Activated naive CD4-positive, alpha-beta T cell treated with anti-CD3 and anti-CD28 coated beads for 36 hours (primary cell): ENCODE data around the gene ODAD4. TPM values are rescaled to one million over a fixed set of nuclear protein-coding genes. Genes with fewer than 3 reads are reported as not detected.
A peak's percentile ranks its signal among the peaks of the same experiment; 100 is the strongest.

Experiments
- CTCF ChIA-PET: fragments of 350-600 bp; sonication (Branson Sonifier 250); formaldehyde crosslinking; loops from one replicate; lab custom pipeline; 2021; ENCODE audit warnings: antibody characterized with exemption; lab: Charles Lee
- DNase-seq: peaks from one replicate; pipeline ENCODE4 v3.0.0-alpha.2; 2020
- H3K27ac Mint-ChIP-seq: one replicate; pipeline ENCODE4 v1.8.0; 2021; ENCODE audit warnings: mild to moderate bottlenecking, mixed read lengths
- H3K27me3 Mint-ChIP-seq: one replicate; pipeline ENCODE4 v1.8.0; 2021; ENCODE audit warnings: low read depth, mixed read lengths
- H3K36me3 Mint-ChIP-seq: one replicate; pipeline ENCODE4 v1.8.0; 2021; ENCODE audit warnings: low read depth, mixed read lengths
- H3K4me1 Mint-ChIP-seq: one replicate; pipeline ENCODE4 v1.8.0; 2021; ENCODE audit warnings: low read depth, mixed read lengths
- H3K4me3 Mint-ChIP-seq: one replicate; pipeline ENCODE4 v1.8.0; 2021; ENCODE audit warnings: mild to moderate bottlenecking, moderate library complexity, mixed read lengths
- H3K9me3 Mint-ChIP-seq: one replicate; pipeline ENCODE4 v1.8.0; 2021; ENCODE audit warnings: mixed read lengths
- intact Hi-C: fragments of 100-400 bp; cut with micrococcal nuclease; formaldehyde crosslinking; loops from one replicate; pipeline ENCODE4 v1.15.1; 2023
- total RNA-seq, 2 experiments: library from RNA; stranded (reverse); gene quantifications; one replicate each; pipeline ENCODE4 v1.2.3, GENCODE V29; 2021

ODAD4 gene
- total RNA-seq, 2 experiments from 2014 or later = 0.55 to 0.79 TPM

DNA sequence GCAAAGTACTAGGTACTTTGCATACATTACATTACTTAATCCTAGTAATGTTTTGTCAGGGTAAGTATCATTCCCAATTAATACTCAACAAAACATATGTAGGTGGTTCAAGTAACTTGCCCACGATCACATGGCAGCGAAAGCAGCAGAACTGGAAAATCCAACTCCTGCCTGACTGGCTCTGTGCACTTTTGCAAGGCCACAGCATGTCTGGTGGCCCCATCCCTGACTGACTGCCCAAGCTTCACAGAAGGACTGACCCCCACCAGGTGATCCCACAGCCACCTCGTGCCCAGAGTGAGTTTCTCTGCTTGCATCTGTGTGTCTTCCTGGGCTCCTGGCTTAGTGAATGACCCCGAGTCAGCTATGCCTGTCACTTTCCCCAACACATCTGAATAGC, 47.6 kb downstream of the ODAD4 start:
- CTCF ChIA-PET = interaction anchor here (1.2 kb wide), 1 partner anchor 11 kb away, joined by 3 read pairs; no protein-coding TSS in a partner anchor
- Mint-ChIP-seq H3K27ac (peak overlapping the region; percentile 26), H3K4me3 (no peak overlapping the region), H3K9me3 (no peaks in the 10 kb centered on the region), H3K4me1 (no peaks in the 10 kb centered on the region), H3K36me3 (peaks cover 33% of the 10 kb centered on the region), H3K27me3 (no peaks in the 10 kb centered on the region)
- intact Hi-C loops = no loop called here
- no peak for DNase-seq

DNA sequence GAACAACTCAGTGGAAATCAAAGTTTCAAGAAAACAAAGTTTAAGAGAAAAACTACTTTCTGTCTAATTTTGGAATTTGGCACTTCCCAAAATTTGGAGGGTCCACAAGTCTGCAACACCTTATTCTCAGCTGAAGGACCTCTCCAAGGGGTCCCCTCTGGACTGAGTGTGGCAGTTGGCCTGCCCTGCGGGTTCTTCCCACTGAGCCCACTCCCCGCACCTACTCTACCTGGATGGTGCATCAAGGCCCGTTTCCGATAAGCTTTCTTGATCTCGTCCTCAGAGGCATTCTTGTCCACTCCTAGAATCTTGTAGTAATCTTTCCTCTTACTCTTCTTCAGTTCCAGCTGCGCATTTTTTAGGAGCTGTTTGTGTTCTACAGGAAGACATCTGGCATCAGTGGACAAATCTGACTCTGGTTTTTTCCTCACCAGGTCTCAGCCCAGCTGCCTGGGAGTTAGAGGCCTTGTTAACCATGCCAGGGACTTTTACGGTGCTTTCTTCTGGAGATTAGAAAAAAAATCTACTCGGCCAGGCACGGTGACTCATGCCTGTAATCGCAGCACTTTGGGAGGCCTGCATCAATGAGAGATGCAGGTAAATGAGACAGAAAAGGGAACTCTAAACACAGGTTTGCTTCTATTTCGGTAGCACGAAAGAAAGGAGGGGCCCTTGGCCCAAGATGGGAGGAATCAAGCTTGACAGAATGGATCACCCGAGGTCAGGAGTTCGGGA, 51.8 kb downstream of the ODAD4 start:
- DNase-seq = no peak
- no peak overlapping the region for H3K4me3 Mint-ChIP-seq
- no peaks in the 10 kb centered on the region for H3K27me3 Mint-ChIP-seq
- peaks cover 3% of the 10 kb centered on the region for H3K4me1 Mint-ChIP-seq
- H3K36me3 Mint-ChIP-seq = peaks cover 41% of the 10 kb centered on the region
- CTCF ChIA-PET = interaction anchor here (0.6 kb wide), 1 partner anchor 26 kb away, joined by 3 read pairs; no protein-coding TSS in a partner anchor
- intact Hi-C loops = no loop called here
- H3K27ac Mint-ChIP-seq = peak overlapping the region; percentile 30
- H3K9me3 Mint-ChIP-seq = no peaks in the 10 kb centered on the region

DNA sequence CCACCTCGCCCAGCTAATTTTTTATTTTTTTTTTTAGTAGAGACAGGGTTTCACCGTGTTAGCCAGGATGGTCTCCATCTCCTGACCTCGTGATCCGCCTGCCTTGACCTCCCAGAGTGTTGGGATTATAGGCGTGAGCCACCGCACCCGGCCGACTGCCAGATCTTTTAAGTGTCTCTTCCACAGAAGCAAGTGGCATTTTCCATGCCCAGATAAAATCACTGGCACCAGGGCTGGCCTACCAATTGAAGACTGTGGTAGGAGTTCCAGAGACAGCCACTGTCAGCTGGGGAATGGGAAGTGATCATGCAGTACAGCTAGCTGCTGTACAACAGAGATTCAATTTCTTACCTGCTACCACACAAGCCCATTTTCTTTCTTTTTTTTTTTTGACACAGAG, 54.0 kb downstream of the ODAD4 start:
- CTCF ChIA-PET = interaction anchor here (0.9 to 1.0 kb wide), 2 partner anchors 21 kb away, joined by 3 read pairs; no protein-coding TSS in a partner anchor
- H3K27ac Mint-ChIP-seq = no peak overlapping the region
- intact Hi-C loops = no loop called here
- H3K4me3 Mint-ChIP-seq = no peak overlapping the region
- peaks cover 49% of the 10 kb centered on the region for H3K36me3 Mint-ChIP-seq
- H3K4me1 Mint-ChIP-seq = peaks cover 17% of the 10 kb centered on the region
- no peaks in the 10 kb centered on the region for H3K9me3 Mint-ChIP-seq
- no peaks in the 10 kb centered on the region for H3K27me3 Mint-ChIP-seq
- DNase-seq = no peak

DNA sequence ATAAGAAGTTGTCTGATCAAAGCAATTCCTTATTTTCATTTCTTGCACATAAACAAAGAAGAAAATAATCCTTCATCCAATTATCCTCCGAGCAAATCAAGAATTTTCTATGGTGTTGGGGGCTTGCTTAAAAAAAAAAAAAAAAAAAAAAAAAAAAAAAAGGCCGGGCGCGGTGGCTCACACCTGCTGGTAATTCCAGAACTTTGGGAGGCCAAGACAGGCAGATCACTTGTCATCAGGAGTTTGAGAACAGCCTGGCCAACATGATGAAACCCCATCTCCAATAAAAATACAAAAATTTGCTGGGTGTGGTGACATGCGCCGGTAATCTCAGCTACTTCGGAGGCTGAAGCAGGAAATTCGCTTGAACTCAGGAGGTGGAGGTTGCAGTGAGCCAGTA, 55.5 kb downstream of the ODAD4 start:
- Mint-ChIP-seq H3K36me3 (peaks cover 43% of the 10 kb centered on the region), H3K9me3 (no peaks in the 10 kb centered on the region), H3K27ac (no peak overlapping the region), H3K4me3 (no peak overlapping the region), H3K27me3 (no peaks in the 10 kb centered on the region), H3K4me1 (peaks cover 17% of the 10 kb centered on the region)
- no peak for DNase-seq
- CTCF ChIA-PET = no interaction called here
- intact Hi-C loops = loop anchor here (2.0 kb wide), 1 partner anchor 31 kb away; the partner anchor contains the start of gene DNAJC7

DNA sequence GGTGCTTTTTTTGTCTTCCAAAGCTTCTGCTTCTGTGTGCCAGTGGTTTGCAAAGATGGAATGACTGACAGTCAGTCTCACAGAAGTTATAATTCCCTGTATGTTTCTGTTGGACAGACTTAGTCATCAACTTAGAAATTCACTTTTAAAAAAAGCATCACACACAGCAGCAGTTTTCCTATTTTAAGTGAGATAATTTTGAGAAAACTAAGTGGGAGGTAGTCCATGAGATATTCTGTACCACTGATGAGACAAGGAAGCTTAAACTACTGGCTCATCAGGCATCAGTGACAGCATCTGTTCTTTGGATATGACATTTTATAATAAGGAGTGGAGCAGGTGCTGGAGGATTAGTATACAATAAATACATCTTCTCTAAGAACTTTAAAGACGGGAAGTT, 56.2 kb downstream of the ODAD4 start:
- peaks cover 41% of the 10 kb centered on the region for H3K36me3 Mint-ChIP-seq
- peaks cover 17% of the 10 kb centered on the region for H3K4me1 Mint-ChIP-seq
- CTCF ChIA-PET = interaction anchor here (0.7 kb wide), 1 partner anchor 121 kb away, joined by 3 read pairs; no protein-coding TSS in a partner anchor
- no peak overlapping the region for H3K4me3 Mint-ChIP-seq
- peak overlapping the region; percentile 84 for H3K27ac Mint-ChIP-seq
- intact Hi-C loops = loop anchor here (2.0 kb wide), 1 partner anchor 30 kb away; the partner anchor contains the start of gene DNAJC7
- H3K27me3 Mint-ChIP-seq = no peaks in the 10 kb centered on the region
- no peak for DNase-seq
- no peaks in the 10 kb centered on the region for H3K9me3 Mint-ChIP-seq

DNA sequence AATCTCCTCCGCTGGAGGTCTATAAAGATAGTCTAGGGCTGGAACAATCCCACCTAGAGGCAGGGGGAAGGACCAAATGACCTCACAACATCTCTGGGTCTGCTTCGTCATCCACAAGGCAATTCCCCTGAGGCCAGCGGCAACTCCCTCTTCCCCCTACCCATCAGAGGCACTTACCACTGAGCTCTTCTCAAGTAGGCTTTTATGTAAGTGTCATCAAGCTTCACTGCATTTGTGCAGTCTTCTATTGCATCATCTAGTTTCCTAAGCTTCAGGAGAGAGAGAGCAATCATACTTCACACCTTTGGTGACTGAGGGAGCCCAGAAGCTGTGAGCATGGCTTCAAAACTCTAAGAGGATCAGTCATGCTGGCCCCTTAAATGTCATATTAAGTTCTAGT, 57.2 kb downstream of the ODAD4 start:
- no peaks in the 10 kb centered on the region for H3K9me3 Mint-ChIP-seq
- peaks cover 39% of the 10 kb centered on the region for H3K36me3 Mint-ChIP-seq
- H3K4me3 Mint-ChIP-seq = no peak overlapping the region
- CTCF ChIA-PET = no interaction called here
- no peaks in the 10 kb centered on the region for H3K27me3 Mint-ChIP-seq
- peak; percentile 58 for DNase-seq
- H3K27ac Mint-ChIP-seq = peak overlapping the region; percentile 84
- intact Hi-C loops = loop anchor here (2.0 kb wide), 1 partner anchor 29 kb away; the partner anchor contains the start of gene DNAJC7
- peaks cover 17% of the 10 kb centered on the region for H3K4me1 Mint-ChIP-seq

DNA sequence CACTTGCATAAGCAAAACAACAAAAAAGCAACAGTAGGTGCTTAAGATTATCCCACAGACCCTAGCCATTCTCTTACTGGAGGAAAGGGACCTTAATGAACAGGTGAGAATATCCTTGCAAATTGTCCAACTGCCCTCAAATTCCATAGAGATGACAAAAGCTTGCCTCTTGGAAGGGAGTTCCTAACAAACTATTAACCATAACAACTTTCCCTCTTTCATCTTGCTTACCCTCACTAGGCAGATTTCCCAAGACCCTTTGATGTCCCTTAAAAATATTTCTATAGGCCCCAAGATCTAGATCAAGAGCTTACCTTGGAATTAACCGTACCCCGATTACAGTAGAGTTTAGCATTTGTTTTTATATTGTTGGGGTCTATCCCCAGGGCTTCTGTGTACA, 58.0 kb downstream of the ODAD4 start:
- DNase-seq = no peak
- intact Hi-C loops = no loop called here
- peaks cover 39% of the 10 kb centered on the region for H3K36me3 Mint-ChIP-seq
- no peak overlapping the region for H3K4me3 Mint-ChIP-seq
- H3K27me3 Mint-ChIP-seq = no peaks in the 10 kb centered on the region
- H3K27ac Mint-ChIP-seq = peak overlapping the region; percentile 63
- no peaks in the 10 kb centered on the region for H3K9me3 Mint-ChIP-seq
- CTCF ChIA-PET = interaction anchor here (1.1 kb wide), 1 partner anchor 11 kb away, joined by 3 read pairs; no protein-coding TSS in a partner anchor
- H3K4me1 Mint-ChIP-seq = peaks cover 17% of the 10 kb centered on the region

DNA sequence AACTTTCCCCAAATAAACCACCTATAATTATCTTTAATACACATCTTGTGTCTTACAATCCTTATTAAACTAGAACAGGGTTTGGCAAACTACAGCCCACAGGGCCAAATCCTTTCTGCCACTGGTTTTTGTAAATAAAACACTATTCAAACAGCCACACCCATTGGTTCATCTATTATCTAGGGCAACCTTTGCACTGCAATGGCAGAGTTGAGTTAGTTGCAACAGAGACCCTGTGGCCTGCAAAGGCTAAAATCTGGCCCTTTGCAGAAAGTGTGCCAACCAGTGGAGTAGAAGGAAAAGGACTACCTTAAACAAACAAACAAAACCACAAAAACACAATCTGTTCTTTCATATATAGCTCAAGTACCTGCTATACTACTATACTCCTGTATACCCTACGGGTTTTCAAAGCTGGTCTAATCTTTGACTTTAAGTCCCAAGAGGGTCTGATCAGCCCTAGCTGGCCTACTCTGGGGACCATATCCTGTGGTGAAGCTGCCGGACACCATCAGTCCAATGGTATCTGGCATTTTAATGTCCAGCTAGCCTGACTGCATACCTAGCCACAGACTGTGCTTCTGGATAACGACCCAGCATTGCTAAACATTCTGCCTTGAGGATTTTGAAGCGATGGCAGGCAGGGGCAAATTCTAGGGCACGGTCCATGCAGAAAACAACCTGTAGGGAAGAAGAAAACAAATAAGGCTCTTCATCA, 59.4 kb downstream of the ODAD4 start:
- peaks cover 17% of the 10 kb centered on the region for H3K4me1 Mint-ChIP-seq
- CTCF ChIA-PET = no interaction called here
- no peak for DNase-seq
- intact Hi-C loops = no loop called here
- H3K27me3 Mint-ChIP-seq = no peaks in the 10 kb centered on the region
- peaks cover 41% of the 10 kb centered on the region for H3K36me3 Mint-ChIP-seq
- H3K27ac Mint-ChIP-seq = peak overlapping the region; percentile 18
- H3K9me3 Mint-ChIP-seq = no peaks in the 10 kb centered on the region
- no peak overlapping the region for H3K4me3 Mint-ChIP-seq

DNA sequence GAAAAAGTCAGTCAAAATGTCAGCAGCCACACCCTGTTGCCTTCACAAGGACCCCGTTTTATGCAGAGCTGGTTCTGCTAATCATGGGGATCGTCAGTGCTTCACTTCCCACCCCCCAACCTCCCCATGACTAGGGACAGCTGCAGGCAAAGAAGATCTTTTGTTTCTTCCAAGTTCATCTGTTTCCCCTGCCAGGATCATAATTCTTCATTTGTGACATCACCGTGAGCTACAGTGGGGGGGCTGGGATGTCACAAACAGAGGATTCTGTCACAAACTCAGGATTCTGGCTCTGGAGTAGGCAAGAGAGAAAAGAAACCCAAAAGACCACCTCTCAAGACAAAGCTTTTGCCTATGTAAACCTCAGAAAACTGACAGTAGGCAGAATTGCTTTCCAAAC, 62.2 kb downstream of the ODAD4 start:
- no peaks in the 10 kb centered on the region for H3K9me3 Mint-ChIP-seq
- H3K4me1 Mint-ChIP-seq = peaks cover 19% of the 10 kb centered on the region
- H3K4me3 Mint-ChIP-seq = no peak overlapping the region
- intact Hi-C loops = no loop called here
- H3K36me3 Mint-ChIP-seq = peaks cover 42% of the 10 kb centered on the region
- no peaks in the 10 kb centered on the region for H3K27me3 Mint-ChIP-seq
- CTCF ChIA-PET = interaction anchor here (1.1 kb wide), 1 partner anchor 28 kb away, joined by 3 read pairs; the partner anchor contains the start of gene NKIRAS2
- DNase-seq = no peak
- H3K27ac Mint-ChIP-seq = peak overlapping the region; percentile 56

DNA sequence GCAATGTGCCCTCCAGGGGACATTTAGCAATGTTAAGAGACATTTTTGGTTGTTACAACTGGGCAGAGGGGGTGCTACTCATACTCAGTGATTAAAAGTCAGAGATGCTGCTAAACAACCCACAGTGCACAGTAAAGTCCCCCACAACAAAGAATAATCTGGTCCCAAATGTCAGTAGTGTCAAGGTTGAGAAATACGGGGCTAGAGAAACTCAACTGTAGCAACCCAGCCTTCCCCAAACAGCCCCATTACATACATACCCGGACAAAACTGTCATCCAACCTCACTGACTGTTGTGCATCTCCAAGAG, 66.4 kb downstream of the ODAD4 start:
- CTCF ChIA-PET = no interaction called here
- peak overlapping the region; percentile 2 for H3K27ac Mint-ChIP-seq
- peaks cover 39% of the 10 kb centered on the region for H3K36me3 Mint-ChIP-seq

DNA sequence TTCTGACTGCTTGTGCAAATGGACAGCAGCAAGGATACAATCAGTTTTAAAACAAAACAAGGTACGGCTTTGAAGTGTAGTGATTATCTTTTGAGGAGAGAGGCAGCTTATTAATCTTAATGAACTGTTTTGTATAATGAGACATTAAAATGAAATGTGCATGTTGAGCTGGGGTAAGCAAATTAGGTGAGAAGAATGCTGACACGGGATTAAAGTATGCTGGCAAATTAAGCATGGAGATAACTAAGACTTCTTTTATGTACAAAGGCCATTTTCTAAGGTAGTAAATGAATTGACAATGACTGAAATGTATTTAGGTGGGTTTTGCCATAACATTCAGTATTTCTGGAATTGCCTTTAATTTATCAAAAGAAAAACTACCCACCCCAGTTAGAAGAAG, 68.1 kb downstream of the ODAD4 start:
- Mint-ChIP-seq H3K4me1 (peaks cover 19% of the 10 kb centered on the region), H3K4me3 (no peak overlapping the region), H3K9me3 (no peaks in the 10 kb centered on the region), H3K27me3 (no peaks in the 10 kb centered on the region), H3K36me3 (peaks cover 32% of the 10 kb centered on the region), H3K27ac (no peak overlapping the region)
- DNase-seq = no peak
- CTCF ChIA-PET = interaction anchor here (0.6 kb wide), 1 partner anchor 13 kb away, joined by 3 read pairs; no protein-coding TSS in a partner anchor
- intact Hi-C loops = no loop called here

More for the DNA sequence above, 66.4 kb downstream of the ODAD4 start:
- H3K27me3 Mint-ChIP-seq = no peaks in the 10 kb centered on the region
- H3K9me3 Mint-ChIP-seq = no peaks in the 10 kb centered on the region
- peaks cover 10% of the 10 kb centered on the region for H3K4me1 Mint-ChIP-seq
- DNase-seq = no peak
- intact Hi-C loops = no loop called here
- no peak overlapping the region for H3K4me3 Mint-ChIP-seq

DNA sequence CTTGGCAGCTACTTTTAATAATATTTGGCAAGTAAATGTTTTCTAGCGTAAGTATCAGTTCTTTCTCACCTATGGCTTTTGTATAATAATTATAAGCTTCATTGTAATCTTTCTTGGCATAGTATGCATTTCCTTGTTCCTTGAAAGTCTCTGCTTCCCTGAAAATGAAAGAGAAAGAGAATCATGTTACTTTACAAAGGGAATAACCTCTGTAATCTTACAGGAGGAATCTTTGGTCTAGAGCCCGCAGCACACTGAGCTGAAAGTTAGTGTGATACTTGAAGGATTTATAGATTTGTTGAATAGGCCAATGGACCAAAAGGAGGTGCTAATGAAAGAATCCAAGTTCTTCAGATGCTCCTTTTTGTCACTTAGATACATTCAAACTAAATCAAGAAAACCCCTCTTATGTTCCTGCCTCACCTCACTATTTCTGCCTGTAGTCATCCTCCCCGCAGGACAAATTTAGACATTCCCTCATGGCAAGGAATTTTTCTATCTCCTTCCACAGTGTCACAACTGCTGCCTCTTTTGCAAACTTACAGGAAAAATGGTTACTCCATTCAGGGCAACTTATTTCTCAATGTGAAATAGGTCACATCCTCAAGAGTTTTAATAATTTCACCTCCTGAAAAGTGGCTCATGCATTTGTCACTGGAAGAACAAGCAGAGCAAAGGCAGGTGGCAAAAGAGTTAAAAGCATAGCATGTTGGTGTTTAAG, 70.2 kb downstream of the ODAD4 start:
- CTCF ChIA-PET = interaction anchor here (0.8 kb wide), 1 partner anchor 38 kb away, joined by 3 read pairs; no protein-coding TSS in a partner anchor
- peaks cover 24% of the 10 kb centered on the region for H3K36me3 Mint-ChIP-seq
- peak overlapping the region; percentile 56 for H3K27ac Mint-ChIP-seq
- no peaks in the 10 kb centered on the region for H3K27me3 Mint-ChIP-seq
- no peaks in the 10 kb centered on the region for H3K9me3 Mint-ChIP-seq
- intact Hi-C loops = no loop called here
- no peak overlapping the region for H3K4me3 Mint-ChIP-seq
- H3K4me1 Mint-ChIP-seq = peaks cover 34% of the 10 kb centered on the region
- DNase-seq = no peak
